Activated CD4-positive, alpha-beta T cell treated with anti-CD3 and anti-CD28 coated beads, Interleukin-2, amount 50 U/mL, for 4 hours (primary cell): ENCODE measurements around the gene MYRFL.
A peak's percentile ranks its signal among the peaks of the same experiment; 100 is the strongest.
"Not testable (repeated sequence)": the region's sequence is repeated elsewhere in the genome, so short reads cannot be mapped to it uniquely, and the experiment has no call there.

Experiments used
- DNase-seq, 2 experiments: peaks; one replicate each; pipeline ENCODE4 v3.0.0-alpha.2; 2020

Gene MYRFL

DNA sequence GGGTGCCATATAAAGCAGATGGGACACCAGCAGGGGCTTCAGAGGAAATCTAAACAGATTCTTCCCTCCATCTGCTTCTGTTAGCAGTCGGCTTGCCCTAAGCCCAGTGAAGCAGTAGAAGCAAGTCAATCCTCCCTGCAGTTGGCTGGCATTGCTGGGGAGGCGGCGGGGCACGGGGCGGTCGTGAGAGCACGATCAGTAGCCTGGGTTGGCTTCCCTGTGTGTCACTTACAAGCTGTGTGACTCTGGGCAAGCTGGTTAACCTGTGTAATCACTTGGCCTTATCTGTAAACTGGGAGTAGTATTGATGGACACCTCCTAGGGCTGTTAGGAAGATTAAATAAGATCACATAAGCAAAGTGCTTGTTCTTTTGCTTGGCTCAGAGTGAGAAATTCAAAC, 19.4 kb downstream of the MYRFL start:
- DNase-seq = no peak

DNA sequence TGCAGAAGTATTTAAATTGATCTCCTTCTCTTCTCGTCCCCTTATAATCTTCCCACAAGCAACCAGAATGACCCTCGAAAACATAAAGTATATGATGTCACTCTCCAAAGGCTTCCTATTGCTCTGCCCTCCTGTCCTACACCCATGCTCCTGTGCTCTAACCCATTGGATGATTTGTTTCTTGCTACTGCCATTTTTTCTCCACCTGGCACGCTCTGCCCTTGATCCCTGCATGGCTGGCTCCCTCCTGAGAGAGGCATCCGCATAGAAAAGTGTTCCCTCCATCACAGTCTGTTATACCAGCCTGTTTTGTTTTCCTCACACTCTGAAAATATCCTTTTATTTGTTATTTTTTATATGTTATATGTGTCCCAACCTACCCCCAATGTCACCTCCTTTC, 19.8 kb downstream of the MYRFL start:
- no peak for DNase-seq

DNA sequence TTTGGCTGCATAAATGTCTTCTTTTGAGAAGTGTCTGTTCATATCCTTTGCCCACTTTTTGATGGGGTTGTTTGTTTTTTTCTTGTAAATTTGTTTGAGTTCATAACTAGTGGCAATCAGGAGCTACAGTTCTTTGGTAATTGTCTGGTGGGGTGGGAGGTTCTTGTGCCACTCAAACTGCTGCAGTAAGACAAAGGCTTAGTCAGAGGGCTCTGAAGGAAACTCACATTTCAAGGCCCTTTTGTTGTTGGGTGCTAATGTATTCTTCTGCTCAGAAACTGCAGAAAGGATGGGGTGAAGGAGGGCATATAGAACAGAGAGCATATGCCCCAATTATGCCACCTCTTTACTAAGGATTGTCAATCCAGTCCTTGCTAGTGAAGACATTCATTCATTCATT, 21.9 kb downstream of the MYRFL start:
- DNase-seq = no peak

DNA sequence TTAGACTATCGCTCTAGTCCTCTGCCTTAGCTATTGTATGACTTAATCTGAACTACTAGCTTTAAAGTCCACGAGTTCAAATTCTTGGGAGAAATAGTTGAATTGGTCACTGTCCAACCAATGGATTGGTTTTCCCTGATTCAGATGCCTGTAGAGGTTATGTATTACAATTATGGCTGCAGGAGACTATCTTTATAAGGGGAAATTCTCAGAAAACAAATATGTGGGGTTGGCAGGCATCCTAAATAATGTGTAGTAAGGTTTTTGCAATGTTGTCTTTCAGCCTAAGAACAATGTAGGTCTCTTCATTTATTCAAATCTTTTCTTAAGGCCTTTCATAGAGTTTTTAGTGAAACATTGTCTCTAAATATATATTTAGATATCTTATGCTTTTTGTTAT, 26.9 kb downstream of the MYRFL start:
- no peak for DNase-seq

DNA sequence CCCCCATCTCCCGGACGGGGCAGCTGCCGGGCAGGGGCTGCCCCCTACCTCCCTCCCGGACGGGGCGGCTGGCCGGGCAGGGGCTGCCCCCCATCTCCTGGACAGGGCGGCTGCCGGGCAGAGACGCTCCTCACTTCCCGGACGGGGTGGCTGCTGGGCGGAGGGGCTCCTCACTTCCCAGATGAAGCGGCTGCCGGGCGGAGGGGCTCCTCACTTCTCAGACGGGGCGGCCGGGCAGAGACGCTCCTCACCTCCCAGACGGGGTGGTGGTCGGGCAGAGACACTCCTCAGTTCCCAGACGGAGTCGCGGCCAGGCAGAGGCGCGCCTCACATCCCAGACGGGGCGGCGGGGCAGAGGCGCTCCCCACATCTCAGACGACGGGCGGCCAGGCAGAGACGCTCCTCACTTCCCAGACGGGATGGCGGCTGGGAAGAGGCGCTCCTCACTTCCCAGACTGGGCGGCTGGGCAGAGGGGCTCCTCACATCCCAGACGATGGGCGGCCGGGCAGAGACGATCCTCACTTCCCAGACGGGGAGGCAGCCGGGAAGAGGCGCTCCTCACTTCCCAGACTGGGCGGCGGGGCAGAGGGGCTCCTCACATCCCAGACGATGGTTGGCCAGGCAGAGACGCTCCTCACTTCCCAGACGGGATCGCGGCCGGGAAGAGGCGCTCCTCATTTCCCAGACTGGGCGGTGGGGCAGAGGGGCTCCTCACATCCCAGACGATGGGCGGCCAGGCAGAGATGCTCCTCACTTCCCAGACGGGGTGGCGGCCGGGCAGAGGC, 28.3 kb downstream of the MYRFL start:
- not testable (repeated sequence) for DNase-seq

DNA sequence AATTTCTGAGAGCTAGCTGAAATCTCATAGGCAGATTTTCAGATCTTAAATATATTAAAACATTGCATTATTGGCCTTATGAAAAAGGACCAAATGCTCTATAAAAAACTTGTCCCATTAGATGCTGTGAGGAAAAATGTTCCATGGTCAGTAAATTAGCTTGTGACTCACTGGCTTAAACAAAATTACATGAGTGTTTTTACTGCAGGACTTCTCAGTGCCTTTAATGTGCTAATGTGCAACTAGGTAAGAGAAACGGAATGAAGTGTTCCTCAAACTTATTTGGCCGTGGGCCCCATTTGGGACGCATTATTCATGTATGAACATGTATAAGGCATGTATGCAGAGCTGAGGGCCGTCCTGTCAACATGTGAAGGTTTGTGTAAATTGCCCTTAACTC, 41.7 kb downstream of the MYRFL start:
- DNase-seq = no peak

DNA sequence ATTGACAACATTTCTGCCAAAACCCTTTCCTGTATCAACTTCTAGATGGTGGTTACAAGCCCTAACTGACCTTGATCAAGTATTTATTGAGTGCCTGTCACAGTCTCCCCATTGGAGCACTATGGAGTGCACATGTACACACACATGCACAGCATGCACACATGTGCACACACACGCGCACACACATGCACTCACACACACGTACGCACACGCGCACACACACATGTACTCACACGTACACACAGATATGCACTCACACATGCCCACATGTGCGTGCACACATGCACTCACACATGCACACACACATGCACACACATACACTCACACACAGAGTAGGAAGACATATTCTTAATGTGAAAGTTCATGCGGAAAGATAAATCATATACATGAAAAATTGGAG, 43.7 kb downstream of the MYRFL start:
- no peak for DNase-seq

DNA sequence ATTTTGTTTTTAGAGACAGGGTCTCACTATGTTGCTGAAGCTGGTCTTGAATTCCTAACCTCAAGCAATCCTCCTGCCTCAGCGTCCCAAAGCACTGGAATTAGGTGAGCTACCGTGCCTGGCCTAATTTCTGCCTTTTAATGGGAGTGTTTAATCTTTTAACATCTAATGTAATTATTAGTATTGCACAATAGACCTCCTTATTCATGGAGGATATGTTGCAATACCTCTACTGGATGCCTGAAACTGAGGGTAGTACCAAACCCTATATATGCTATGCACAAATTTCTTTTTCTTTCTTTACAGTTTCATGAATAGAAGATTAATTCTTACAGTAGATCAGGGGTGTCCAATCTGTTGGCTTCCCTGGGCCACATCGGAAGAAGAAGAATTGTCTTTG, 47.8 kb downstream of the MYRFL start:
- no peak for DNase-seq

DNA sequence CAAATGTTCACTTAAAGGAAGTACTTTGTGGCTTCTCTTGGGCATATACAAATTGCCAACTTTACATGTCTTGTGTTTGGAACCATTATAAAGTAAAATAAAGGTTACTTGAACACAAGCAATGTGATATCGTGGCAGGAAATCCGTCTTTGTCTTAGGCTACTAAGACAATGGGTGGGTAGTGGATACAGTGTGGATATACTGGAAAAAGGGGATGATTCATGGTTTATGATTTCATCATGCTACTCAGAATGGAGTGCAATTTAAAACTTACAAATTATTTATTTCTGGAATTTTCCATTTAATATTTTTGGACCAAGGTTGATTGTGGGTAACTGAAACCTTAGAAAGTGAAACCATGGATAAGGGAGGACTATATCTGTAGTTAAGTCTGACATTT, 48.4 kb downstream of the MYRFL start:
- no peak for DNase-seq

DNA sequence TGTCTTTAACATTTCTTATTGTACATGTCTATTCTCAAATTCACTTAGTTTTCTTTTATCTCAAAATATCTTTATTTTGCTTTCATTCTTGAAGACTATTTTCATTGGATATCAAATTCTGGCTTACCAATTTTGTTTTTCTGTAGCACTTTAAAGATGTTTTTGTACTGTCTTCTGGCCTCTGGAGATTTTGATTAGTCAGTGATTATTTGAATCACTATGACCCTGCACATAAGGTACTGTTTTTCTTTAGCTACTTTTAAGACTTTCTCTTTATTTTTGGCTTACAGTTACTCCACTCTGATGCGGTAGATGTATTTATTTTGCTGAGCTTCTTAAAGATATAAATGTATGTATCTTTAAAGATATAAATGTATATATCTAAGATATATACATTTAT, 49.6 kb downstream of the MYRFL start:
- DNase-seq = no peak

DNA sequence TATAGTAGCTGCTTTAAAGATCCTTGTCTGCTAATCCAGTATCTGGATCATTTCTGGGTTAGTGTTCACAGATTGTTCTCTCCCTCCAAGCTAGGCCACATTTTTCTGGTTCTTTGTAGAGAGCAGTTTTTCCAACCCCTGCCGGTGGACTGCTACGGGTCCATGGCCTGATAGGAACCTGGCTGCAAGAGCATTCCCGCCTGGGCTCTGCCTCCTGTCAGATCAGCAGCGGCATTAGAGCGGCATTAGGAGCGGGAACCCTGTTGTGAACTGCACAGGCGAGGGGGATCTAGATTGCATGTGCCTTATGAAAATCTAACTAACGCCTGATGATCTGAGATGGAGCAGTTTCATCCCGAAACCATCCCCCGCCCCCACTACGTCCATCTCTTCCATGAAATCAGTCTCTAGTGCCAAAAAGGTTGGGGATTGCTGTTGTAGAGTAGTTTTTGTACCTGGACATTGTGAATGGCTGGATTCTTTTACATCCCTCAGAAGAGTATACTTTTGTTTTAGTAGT, 50.4 kb downstream of the MYRFL start:
- no peak for DNase-seq

DNA sequence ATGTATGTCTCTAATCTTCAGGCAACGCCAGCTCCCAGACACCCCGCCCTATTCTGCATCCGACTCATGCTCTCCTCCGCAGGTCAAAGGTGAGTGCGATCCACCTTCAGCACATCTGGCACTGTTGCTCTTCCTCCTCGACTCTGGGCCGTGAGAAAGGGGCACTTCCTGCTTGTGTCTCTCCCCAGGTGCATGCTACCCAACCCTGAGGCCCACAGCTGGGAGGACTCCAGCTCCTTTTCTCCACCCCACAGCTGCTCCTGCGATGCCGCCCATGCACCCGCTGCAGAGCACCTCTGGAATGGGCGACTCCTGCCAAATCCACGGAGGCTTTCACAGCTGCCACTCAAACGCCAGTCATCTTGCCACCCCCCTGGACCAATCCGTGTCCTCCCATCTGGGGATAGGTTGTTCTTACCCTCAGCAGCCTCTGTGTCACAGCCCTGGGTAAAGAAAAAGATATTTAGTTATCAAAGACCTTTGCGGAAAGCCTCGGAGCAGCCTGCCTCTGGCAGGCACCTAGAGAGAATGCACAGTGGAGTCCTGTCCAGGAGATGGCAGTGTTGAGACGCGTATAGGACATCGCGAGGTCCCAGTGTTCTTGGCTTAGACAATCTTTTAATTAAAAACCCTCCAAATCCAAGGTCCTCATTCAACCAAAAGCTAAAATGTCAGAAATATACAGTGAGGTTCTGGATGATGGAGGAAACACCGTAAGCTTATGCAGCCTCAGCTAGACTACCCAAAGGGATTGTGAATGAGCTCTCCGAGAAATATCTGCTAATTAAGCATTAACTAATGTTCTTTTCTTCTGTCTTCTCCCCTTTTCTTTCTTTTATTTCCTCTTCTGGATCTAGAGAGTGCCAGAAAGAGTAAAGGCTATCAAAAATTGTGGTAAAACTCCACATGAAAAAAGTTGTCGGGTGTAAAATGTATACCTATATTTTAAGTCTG, 54.3 kb downstream of the MYRFL start:
- peak; percentile 51 to 55 for DNase-seq

DNA sequence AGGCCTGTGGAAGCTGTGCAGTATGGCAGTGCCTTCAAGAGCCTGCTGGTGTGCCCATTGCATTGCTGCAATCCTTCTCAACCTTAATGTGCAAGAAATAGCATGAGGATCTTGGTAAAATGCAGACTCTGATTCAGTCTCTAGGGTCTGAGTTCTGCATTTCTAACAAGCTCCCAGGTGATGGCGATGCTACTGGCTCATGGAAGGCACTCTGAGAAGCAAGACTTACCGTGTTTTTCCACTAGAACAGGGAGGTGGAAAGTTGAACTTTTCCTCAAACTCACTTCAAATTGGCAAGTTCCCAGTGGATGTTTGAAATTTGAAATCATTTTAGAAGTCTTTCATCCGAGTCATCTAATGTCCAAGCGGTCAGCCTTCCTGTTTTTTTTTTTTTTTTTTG, 55.5 kb downstream of the MYRFL start:
- no peak for DNase-seq

DNA sequence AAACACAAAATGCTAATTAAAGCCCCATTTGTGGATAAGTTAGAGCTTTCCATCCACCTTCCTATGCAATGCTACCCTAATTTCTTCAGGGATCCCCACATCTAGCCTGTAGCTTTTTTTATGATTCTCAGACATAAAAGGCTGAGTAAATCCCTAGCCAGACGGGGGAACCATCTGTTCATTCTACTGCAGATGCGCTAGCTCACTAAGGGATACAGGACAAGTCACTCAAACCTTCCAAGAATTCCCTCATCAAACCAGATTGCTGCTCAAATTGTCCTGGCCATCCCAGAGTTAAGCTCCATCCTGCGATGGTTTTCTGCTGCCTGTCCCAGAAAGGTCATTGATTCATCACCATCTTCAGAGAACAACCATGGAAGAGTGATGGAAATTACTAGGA, 56.7 kb downstream of the MYRFL start:
- DNase-seq = no peak

DNA sequence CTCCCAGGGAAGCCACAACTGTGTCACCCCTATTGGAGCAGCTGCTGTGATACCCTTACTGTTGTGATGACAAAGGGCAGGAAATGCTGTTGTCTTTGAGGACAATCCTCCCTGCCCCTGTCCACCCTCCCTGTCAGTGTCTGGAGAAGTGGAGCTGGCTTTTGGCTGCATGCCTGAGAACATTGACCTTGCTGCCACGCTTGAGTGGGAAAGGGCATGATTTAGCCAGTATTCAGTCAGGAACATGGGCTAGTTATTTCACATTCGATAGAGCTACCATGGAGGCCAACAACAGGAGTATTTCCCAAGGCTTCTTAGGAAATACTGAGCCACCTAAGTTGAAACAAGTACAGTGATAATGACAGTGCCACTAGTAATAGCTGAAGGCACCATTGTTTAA, 59.4 kb downstream of the MYRFL start:
- DNase-seq = no peak

DNA sequence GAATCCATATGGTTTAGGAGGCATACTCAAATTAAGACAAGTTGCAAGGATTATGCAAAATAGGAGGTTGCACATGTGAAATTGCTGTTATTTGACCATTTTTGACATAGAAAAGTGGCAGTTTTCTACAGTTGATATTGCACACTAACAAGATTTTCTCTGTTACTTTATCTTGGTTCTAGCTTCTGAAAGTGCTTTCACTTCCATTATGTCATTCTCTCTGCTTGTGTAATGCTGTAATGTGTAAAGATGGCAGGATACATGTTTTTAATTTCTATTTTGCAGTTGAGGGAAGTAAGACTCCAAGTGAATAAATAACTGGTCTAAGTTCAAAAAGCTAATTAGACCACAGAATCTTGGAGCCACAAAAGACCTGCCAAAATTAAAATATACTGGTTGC, 60.6 kb downstream of the MYRFL start:
- DNase-seq = no peak

DNA sequence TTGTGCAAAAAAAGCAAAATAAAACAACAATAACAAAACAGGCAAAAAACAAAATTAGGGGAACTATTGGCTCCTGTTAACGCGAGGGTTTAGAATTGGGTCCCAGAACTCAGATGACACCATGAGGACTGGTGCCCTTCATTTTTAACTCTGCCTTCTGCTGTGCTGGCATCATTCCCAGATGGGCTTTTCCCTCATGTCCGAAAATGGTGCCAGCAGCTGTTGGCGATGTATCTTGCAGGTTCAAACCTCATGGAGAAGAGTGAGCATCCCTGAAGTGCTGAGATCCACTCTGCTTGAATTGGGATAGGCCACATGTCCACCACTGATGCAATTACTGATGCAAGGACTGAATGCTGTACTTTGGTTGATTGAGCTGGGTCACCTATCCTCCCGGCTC, 61.1 kb downstream of the MYRFL start:
- DNase-seq = no peak

DNA sequence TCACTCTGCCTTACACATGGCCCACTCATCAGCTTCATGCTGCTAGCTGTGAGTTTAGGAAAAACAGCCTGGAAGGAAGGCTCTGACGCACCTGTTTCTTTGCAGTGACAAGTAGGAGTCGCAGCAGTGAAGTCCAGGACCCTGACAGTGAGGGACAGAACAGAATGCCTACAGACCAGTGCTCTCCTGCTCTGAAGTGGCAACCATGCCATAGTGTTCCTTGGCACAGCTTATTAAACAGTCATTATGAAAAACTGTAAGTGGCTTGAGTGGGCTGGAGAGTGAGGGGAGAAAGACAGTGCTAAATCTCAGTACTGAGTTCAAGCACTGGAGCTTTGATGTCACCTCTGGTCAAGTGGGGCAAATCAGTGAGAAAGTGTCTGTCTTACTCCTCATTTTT, 61.7 kb downstream of the MYRFL start:
- DNase-seq = no peak

DNA sequence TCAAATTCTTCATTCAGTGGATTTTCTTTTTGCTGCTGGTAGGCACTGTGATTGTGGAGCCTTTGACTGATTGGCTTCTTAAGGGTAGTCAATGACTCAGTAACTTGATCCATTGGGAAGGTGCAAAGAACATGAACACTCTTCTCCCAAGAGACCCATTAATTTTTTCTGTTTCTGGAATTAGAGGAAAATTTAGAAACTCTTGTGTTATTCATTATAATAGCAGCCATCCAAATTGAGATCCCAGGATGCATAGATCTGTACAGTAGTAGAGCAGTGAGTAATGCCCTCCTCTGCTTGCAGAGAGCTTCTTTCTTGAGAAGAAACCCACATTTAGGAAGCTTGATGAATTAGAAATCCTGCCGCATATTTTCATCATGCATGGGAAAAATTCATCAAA, 63.9 kb downstream of the MYRFL start:
- DNase-seq = no peak

DNA sequence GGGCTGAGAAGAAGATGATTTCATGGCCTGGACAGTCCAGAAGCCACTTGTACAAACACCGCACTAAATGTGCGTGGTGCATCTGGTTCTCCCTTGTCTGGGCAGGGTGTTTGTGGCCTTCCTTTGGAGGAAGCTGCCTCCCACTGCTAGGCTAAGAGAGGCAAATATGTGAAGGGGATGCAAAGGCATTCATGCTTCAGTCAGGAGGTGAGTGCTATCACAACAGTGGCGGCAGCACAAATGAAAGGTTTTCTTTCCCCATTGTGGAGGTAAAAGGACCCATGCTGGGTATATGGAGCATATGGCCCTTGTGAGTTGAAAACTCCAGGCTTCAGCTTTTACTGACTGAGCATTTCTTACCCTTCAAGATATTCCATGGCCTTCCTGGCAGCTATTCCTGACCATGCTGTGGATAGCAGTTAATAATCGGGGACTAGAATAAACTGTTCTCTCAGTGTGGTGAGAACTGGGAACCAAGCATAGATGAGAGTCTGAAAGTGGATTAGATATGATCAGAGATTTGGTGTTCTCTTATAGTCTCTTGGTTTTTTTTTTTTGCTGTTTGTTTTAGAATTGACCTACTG, 69.9 kb downstream of the MYRFL start:
- DNase-seq = no peak

DNA sequence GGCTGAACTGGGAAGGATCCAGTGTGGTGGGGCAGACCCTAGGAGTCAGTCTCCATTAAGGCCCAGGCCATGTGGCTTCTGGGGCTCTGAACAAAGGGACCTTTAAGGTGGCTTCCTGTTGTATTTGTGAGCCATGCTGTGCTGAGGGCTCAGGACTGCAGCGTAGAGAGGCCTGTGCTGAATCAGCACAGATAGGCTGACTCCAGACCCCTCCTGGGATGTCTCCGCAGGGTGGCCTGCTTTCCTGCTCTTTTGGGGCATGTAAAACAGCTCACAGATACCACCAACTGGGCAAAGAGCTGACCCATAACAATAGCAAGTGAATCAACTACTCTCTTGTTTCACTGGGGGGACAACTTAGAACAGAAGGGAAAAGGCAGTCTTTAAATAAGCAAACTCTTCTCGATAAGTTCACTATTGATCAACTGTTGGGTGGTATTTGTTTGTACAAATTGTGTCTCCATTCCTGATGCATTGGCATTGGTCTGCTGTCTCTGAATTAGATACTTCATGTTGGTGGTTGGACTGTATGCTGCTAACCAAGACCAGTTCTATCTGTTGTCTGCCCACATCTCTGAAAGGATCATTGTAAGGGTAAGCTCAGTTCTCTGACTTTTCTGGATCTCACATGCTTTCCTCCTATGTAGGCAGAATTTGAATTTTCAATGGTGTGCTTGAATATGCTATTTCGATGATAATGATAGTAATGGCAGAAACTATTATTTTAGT, 71.8 kb downstream of the MYRFL start:
- no peak for DNase-seq

DNA sequence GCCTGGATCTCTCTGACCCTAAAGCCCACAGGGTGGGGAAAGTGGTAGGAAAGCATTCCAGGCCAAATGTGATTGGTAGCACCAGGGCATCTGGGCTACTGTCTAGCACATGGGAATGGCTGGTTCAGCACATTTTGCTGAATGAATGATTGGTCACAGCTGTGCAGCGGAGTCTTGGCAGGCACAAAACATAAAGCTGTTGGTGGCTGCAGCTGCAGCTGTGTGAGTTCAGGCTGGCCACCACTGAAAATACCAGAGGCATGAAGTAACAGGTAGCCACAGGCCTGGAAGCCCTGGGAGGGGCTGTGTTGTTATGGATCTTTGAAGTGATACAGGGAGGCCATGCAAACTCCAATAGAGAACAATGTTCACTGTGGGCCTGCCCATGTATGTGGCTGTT, 72.7 kb downstream of the MYRFL start:
- DNase-seq = no peak

DNA sequence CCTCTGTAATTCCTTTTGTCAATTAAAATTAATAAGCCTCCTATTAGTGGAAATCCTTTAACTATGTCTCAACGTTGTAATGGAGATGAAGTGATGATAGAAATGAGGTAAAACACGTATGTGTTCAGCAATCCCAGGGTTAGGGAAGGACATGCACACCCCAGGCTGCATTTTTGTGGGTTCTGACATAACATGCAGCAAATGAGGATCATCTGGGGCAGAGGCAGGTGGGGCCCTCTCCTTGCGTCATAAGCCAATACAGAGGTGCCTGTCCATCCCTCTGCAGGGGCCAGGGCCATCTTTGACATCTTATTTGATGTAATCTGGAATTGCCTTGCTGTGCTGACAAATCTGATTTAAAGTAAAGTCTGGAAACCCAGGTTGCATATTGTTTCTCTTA, 73.2 kb downstream of the MYRFL start:
- DNase-seq = no peak
